Measurements from ENCODE around the gene RAF1. TPM values are rescaled to one million over a fixed set of nuclear protein-coding genes. Genes with fewer than 3 reads are reported as not detected.

RAF1 gene
- 100 to 1,000 TPM; 142 to 168 (median 156) TPM for total RNA-seq
- total RNA-seq (2013), result 139 TPM

- Mint-ChIP-seq H3K4me1 (peaks cover 34 to 37% of the 10 kb centered on the region in 2 donors), H3K27me3 (ENCODE audit: low read depth in 2 of 2) (no peaks in the 10 kb centered on the region), H3K27ac (peak within 1 kb of the TSS; percentile 97 to 98), H3K4me3 (peak within 1 kb of the TSS; percentile 100), H3K9me3 (no peaks in the 10 kb centered on the region), H3K36me3 (no peaks in the 10 kb centered on the region)
- intact Hi-C loops (cut with micrococcal nuclease), result loop anchor here (1.0 to 5.0 kb wide), 5 partner anchors 37 to 1768 kb away; partner anchors contain the start of gene RPL32
- peaks cover 27% of the 10 kb centered on the region for H3K4me1 ChIP-seq (ENCODE audit: control insufficient read depth, insufficient read depth, low read length)
- no peaks in the 10 kb centered on the region for H3K9me3 ChIP-seq (ENCODE audit: control insufficient read depth, insufficient read depth, low read length)
- peak within 1 kb of the TSS; percentile 89 for H3K27ac ChIP-seq (ENCODE audit: low read length)
- under 1% methylated on average over 60 of the region's 62 CpGs for WGBS (ENCODE audit: insufficient coverage)
- TF ChIP-seq, protein P1, sequence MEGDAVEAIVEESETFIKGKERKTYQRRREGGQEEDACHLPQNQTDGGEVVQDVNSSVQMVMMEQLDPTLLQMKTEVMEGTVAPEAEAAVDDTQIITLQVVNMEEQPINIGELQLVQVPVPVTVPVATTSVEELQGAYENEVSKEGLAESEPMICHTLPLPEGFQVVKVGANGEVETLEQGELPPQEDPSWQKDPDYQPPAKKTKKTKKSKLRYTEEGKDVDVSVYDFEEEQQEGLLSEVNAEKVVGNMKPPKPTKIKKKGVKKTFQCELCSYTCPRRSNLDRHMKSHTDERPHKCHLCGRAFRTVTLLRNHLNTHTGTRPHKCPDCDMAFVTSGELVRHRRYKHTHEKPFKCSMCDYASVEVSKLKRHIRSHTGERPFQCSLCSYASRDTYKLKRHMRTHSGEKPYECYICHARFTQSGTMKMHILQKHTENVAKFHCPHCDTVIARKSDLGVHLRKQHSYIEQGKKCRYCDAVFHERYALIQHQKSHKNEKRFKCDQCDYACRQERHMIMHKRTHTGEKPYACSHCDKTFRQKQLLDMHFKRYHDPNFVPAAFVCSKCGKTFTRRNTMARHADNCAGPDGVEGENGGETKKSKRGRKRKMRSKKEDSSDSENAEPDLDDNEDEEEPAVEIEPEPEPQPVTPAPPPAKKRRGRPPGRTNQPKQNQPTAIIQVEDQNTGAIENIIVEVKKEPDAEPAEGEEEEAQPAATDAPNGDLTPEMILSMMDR (IDR thresholded peaks at IDR 0.05), result no peak
- peak within 1 kb of the TSS; percentile 89 for H3K4me3 ChIP-seq (ENCODE audit: low read length)
- no peaks in the 10 kb centered on the region for H3K36me3 ChIP-seq (ENCODE audit: control insufficient read depth, insufficient read depth, low read length)
- H3K27me3 ChIP-seq (ENCODE audit: control insufficient read depth, insufficient read depth, low read length), result no peaks in the 10 kb centered on the region
- ATAC-seq (peak; percentile 93 to 99 (median 94)), DNase-seq (peak; percentile 97 to 99)
These were observed at the start of gene RAF1 for GRCh38 chr3:12663936-12664908. RAF1 (minus strand) TSS chr3:12664117; CDS start chr3:12618721, 45,396 bp downstream.

DNA sequence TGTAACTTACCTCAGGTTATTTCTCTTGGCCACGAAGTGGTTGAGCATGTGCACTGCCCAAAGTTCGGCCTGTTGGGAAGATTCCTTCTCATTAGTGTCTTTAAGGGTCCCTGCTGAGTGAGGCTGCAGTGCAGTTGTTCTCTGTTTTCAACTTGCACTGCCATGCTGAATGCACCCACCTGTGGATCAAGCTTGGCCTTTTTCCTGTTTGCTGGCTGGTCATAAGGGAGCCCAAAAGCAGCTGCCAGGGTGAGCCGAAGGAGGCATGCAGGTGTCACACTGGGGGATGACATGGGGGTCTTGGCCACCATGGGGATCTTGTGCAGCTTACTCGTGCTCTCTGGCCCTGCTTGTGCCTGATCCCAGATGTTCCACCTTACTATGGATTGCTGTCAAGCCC, 46.1 kb upstream of the RAF1 start:
- Histone ChIP-seq H3K27ac (ENCODE audit: low read length) (no peak overlapping the region), H3K27me3 (ENCODE audit: control insufficient read depth, insufficient read depth, low read length) (no peaks in the 10 kb centered on the region), H3K9me3 (ENCODE audit: control insufficient read depth, insufficient read depth, low read length) (no peaks in the 10 kb centered on the region), H3K4me3 (ENCODE audit: low read length) (no peak overlapping the region), H3K4me1 (ENCODE audit: control insufficient read depth, insufficient read depth, low read length) (no peaks in the 10 kb centered on the region), H3K36me3 (ENCODE audit: control insufficient read depth, insufficient read depth, low read length) (no peaks in the 10 kb centered on the region)
- Mint-ChIP-seq H3K27ac (no peak overlapping the region), H3K4me1 (no peaks in the 10 kb centered on the region), H3K9me3 (no peaks in the 10 kb centered on the region), H3K36me3 (no peaks in the 10 kb centered on the region), H3K27me3 (ENCODE audit: low read depth in 2 of 2) (peaks cover 11 to 59% of the 10 kb centered on the region in 2 donors), H3K4me3 (no peak overlapping the region)
- intact Hi-C loops (cut with micrococcal nuclease), result no loop called here
- ATAC-seq (no peak), DNase-seq (no peak)
- 70% methylated on average over 4 of the region's 4 CpGs for WGBS (ENCODE audit: insufficient coverage)
- TF ChIP-seq, protein P1 (IDR thresholded peaks at IDR 0.05), result no peak

- Histone ChIP-seq H3K4me1 (ENCODE audit: control insufficient read depth, insufficient read depth, low read length) (no peaks in the 10 kb centered on the region), H3K27ac (ENCODE audit: low read length) (no peak overlapping the region), H3K27me3 (ENCODE audit: control insufficient read depth, insufficient read depth, low read length) (no peaks in the 10 kb centered on the region), H3K4me3 (ENCODE audit: low read length) (no peak overlapping the region), H3K9me3 (ENCODE audit: control insufficient read depth, insufficient read depth, low read length) (no peaks in the 10 kb centered on the region), H3K36me3 (ENCODE audit: control insufficient read depth, insufficient read depth, low read length) (no peaks in the 10 kb centered on the region)
- TF ChIP-seq, protein P1 (IDR thresholded peaks at IDR 0.05), result no peak
- DNase-seq, result no peak
- no peak for ATAC-seq
- Mint-ChIP-seq H3K9me3 (no peaks in the 10 kb centered on the region), H3K36me3 (no peaks in the 10 kb centered on the region), H3K27me3 (ENCODE audit: low read depth in 2 of 2) (peaks cover 11 to 60% of the 10 kb centered on the region in 2 donors), H3K4me3 (no peak overlapping the region), H3K4me1 (no peaks in the 10 kb centered on the region), H3K27ac (no peak overlapping the region)
- WGBS (ENCODE audit: insufficient coverage), result 62% methylated on average over 3 of the region's 3 CpGs
- intact Hi-C loops (cut with micrococcal nuclease), result no loop called here
These were observed 45.4 kb upstream of the RAF1 start for GRCh38 chr3:12709334-12709733.

All from natural killer cell (primary cell).